ENCODE measurements around the gene NDUFS4. TPM values are rescaled to one million over a fixed set of nuclear protein-coding genes. Genes with fewer than 3 reads are reported as not detected.
"Not testable (repeated sequence)": the region's sequence is repeated elsewhere in the genome, so short reads cannot be mapped to it uniquely, and the experiment has no call there.

Gene NDUFS4
- 120 and 126 TPM in 2 replicates for total RNA-seq (2014; rRNA removed; shearing (Covaris generic))

- peak; percentile 80 for DNase-seq (ENCODE audit: low read depth)
These were observed at the start of gene NDUFS4 for GRCh38 chr5:53560506-53561191. NDUFS4 (plus strand) TSS chr5:53560639; CDS start chr5:53560663, 24 bp downstream.

DNA sequence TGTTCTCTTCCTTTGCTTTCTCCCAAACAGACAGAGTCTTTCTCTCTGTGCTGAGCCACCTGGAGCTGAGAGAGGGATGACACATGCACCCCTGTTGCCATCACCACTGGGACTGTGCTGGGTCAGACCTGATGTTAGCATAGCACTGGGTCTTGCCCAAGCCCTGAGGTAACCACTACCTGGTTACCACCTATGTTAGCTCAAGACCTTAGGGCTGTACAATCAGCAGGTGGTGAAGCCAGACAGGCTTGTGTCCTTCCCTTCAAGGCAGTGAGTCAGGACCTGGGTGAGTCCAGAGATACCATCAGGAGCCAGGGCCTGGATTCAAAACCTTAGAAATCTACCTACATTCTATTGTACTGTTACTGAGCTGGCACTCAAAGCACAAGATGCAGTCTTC, 47.9 kb upstream of the NDUFS4 start:
- no peak for DNase-seq (ENCODE audit: low read depth)

GRCh38 chr5:53515988-53516387, 44.5 kb upstream of the NDUFS4 start:
- peak; percentile 10 for DNase-seq (ENCODE audit: low read depth)

GRCh38 chr5:53520813-53521212, 39.6 kb upstream of the NDUFS4 start:
- DNase-seq (ENCODE audit: low read depth), result no peak

DNA sequence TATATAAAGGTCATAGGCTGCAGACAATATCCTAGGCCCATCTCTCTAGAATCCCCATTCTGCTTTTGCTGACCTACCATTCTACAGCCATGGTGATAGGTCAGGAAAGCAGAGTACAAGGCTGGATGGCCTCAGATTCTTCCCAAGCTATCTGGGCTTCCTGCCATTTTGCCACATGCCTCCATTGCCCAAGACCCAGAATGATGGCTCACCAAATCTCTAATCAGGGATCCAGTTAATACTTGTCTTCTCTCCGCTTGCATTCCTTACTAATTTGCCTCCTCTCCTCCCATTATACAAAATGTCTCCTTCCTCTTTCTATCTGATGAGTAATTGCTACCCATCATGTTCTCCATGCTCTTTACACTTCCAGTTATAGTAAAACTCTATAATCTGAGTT, 22.7 kb upstream of the NDUFS4 start:
- no peak for DNase-seq (ENCODE audit: low read depth)

- not testable (repeated sequence) for DNase-seq (ENCODE audit: low read depth)
These were observed 19.7 kb upstream of the NDUFS4 start for GRCh38 chr5:53540739-53541138.

- DNase-seq (ENCODE audit: low read depth), result no peak
These were observed 18.6 kb upstream of the NDUFS4 start for GRCh38 chr5:53541859-53542258.

GRCh38 chr5:53542926-53543325, 17.5 kb upstream of the NDUFS4 start:
- no peak for DNase-seq (ENCODE audit: low read depth)

DNA sequence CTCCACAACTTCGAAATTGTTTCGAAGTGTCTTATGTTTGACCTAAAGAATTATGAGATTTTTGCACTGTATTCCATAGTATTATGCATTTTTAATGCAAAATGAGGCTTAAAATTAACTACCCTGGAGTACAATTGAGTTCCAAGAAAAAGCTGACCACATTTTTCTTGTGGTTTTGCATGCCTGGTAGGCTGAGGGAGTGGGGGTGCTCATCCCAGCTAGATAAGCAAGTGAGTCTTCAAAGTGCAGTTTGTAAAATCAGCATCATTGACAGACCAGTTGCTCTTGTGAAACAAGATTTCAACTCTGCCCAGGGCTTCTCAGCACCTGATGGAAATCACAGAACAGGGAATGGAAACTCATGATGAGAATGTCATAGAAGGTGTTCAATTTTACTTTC, 17.0 kb upstream of the NDUFS4 start:
- DNase-seq (ENCODE audit: low read depth), result peak; percentile 54

DNA sequence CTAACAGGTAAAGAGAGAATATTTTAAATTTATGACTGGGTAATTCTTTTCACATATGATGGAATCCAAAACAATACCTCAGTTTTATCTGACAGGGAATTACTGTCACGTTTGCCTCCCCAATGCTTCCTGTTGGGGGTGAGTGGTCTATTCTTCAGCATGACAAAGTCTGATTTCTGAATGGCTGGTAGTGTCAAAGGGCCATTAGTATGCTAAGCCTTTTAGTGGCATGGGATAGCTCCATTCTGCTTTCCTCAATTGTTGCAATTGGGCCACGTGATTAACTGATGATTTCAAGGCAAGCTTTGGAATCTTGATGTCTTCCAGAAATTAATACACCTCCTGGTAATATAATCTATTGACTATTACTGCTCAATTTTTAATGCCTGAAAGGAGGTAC, 14.7 kb upstream of the NDUFS4 start:
- DNase-seq (ENCODE audit: low read depth), result no peak

DNA sequence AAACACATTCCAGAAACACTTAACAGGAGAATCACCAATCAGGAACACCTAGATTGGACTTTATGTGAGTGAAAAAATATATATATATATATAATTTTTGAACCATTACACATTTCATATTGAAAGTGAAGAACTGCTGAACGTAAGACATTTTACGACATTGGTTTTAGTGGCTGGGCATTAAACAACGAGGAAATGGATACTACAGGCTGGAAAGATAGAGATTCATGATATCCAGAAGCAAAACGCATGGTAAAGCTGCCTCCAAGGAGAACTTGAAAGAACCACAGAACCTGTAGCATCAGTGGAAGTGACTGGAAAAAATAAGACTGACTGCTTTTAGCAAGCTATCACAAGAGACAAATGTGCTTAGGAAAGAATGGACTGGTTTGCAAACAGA, 13.2 kb upstream of the NDUFS4 start:
- DNase-seq (ENCODE audit: low read depth), result no peak

DNA sequence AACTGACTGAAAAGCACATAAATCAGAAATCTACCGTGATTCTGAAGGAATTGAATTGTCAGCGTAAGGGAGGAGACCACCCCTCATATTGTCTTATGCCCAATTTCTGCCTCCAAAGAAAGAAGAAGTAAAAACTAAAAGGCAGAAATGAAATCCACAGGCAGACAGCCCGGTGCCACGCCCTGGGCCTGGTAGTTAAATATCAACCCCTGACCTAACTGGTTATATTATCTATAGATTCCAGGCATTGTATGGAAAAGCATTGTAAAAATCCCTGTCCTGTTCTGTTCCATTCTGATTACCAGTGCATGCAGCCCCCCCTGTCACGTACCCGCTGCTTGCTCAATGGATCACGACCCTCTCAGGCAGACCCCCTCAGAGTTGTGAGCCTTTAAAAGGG, 11.9 kb upstream of the NDUFS4 start:
- DNase-seq (ENCODE audit: low read depth), result not testable (repeated sequence)

DNA sequence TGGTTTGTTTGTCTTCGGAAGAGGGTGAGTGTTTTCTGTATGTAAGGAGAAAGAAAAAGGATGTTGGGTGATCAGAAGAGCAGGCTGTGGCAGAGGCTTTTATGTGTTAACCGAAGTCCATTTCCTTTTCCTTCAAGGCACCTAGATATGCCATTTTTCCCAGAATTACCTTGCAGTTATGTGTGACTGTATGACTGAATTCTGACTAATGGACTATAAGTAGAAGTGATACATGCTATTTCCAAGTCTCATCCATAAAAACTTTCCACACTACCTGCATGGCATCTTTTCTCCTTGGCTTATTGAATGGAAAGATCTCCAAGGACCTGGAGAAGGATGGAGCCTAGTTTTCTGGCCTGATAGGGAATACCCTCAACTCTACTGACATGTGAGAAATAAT, 10.6 kb upstream of the NDUFS4 start:
- no peak for DNase-seq (ENCODE audit: low read depth)

DNA sequence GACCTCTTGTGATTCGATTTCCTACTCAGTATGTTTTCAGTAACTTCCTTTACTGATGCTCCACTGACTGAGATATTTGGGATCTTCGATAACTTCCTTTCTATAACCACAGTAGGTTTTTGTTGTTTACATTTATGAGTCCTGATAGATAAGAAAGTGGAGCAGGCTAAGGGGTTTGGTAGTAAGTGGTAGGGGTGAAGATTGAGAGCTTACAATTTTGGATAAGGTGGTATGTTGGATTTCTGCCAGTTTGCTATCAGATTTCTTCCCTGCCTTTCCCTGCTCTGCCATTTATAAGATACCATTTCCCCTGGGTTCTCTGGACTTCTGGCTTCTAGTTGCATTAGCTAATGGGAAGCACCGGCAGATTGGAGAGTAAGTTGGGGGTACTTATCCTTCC, 7.9 kb upstream of the NDUFS4 start:
- no peak for DNase-seq (ENCODE audit: low read depth)

DNA sequence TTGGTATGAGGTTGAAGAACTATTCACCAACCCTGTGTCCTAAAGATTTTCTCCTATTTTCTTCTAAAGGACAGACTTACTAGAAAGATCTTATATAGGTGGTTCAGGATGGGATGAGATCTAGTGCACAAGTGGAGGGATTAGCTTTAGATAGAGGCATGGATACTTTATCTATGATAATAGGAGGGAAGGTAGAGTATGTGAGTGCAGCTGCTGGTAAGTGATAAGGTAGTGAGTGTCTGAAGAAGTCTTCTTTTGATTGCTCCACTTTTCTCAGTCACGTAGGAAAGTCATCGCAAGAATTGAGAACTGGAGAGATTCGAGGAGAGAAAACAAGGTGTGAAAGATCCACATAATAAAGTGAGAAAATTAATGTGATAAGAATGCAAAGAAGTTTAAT, 6.0 kb upstream of the NDUFS4 start:
- no peak for DNase-seq (ENCODE audit: low read depth)

DNA sequence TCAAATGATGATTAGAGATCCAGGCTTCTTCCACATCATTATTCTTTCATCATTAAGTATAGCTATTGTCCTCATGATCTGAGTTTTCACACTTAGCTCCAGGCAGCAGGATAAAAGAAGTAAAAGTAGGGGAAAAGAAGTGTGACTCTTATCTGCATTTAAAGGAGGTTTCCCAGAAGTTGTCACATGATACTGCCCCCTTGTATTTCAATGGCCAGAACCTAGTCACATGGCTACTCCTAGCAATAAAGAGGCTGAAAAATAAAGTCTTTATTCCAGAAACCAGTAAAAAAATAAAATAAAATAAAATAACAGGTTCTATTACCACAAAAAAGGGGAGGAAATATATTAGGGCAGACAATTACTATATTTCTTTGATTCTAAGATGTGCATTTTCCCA, 5.3 kb upstream of the NDUFS4 start:
- DNase-seq (ENCODE audit: low read depth), result no peak

- no peak for DNase-seq (ENCODE audit: low read depth)
These were observed 4.4 kb upstream of the NDUFS4 start for GRCh38 chr5:53556001-53556400.

- peak; percentile 59 for DNase-seq (ENCODE audit: low read depth)
These were observed 3.1 kb upstream of the NDUFS4 start for GRCh38 chr5:53557386-53557785.

GRCh38 chr5:53558966-53559365, 1.5 kb upstream of the NDUFS4 start:
- DNase-seq (ENCODE audit: low read depth), result no peak

DNA sequence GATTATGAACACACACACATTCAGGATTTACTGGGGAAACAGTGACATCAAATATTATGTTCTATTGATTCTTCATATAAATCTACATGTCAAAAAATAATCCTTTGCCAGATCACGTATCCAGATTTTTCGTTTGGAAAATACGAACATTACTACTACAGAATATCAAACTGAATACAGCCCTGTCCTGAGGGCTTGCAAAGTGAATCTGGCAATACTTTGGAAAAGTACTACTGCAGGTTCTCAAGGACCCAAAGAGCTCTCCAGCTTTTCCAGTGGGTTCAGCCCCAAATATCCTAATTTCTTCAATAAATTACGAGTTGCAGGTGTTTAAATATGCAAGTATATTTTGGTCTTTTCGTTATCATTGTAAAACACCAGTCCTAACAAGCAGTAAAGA, 411 bp upstream of the NDUFS4 start:
- no peak for DNase-seq (ENCODE audit: low read depth)

GRCh38 chr5:53568401-53568800, 8.0 kb downstream of the NDUFS4 start:
- DNase-seq (ENCODE audit: low read depth), result no peak

DNA sequence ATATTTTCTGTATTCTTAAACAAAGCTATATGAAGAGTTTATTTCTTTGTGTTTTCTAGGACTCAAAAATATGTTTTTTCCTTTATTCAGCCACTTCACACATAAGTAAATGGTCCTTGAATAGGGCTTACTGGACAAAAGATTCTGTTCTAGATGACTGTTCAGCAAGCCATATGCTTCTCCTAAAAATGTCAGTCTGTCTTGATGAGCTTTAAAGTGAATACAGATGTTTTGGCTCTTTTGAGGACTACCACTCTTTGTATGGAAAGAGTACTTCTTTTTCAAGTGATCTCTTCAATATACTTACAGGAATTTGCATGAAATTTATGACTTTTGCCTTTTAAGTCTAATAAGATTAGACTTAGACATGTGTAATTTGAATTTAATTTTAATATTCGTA, 8.4 kb downstream of the NDUFS4 start:
- DNase-seq (ENCODE audit: low read depth), result no peak

DNA sequence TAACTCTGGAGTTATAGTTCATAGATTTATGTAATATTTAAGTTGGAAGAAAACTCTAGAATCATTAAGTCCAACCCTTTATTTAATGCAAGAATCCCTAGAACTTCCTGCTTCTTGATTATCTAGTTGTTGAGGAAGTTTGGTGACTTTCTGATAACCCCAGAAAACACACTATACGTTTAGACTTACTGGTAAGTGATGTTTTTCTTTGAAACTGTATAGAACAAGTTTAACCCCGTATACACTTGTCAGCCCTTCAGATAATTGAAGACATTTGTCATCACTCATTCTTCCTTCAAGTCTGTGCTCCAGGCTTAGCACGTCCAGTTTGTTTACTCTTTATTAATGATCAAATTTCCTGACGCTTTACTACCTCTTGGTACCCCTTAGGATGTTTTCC, 9.0 kb downstream of the NDUFS4 start:
- DNase-seq (ENCODE audit: low read depth), result no peak

DNA sequence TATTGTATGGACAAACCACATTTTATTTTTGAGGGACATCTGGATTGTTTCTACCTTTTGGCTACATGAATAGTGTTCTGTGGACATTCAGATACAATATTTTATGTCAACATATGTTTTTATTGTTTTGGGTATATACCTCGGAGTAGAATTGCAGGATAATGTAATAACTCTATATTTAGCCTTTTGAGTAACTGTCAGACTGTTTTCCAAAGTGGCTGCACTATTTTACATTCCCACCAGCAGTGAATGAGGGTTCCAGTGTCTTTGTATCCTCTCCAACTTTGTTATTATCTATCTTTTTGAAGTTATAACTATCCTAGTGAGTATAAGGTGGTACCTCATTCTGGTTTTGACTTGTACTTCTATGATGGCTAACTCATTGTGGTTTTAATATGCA, 11.0 kb downstream of the NDUFS4 start:
- DNase-seq (ENCODE audit: low read depth), result no peak

Data from M059J (cell line).